Stimulated activated naive CD8-positive, alpha-beta T cell treated with anti-CD3 and anti-CD28 coated beads, Interleukin-15, amount 100 ng/mL, for 72 hours (primary cell): ENCODE results near the gene PSMC1.
A peak's percentile ranks its signal among the peaks of the same experiment; 100 is the strongest.

ENCODE experiments used
- ATAC-seq: fragments of 150-1000 bp; cut with Tn5 transposase; 2 replicates; pipeline ENCODE4 v1.10.0; 2021; ENCODE audit warnings: mild to moderate bottlenecking, moderate library complexity
- DNase-seq, 2 donors: peaks; one replicate each; pipeline ENCODE4 v3.0.0; 2021 to 2022
- H3K27ac Mint-ChIP-seq, 2 donors: one replicate each; pipeline ENCODE4 v1.8.0; 2022; ENCODE audit warnings: mild to moderate bottlenecking in 2 of 2, mixed read lengths in 2 of 2, moderate library complexity in 2 of 2
- H3K27me3 Mint-ChIP-seq: one replicate; pipeline ENCODE4 v1.8.0; 2022; ENCODE audit warnings: mixed read lengths
- H3K4me1 Mint-ChIP-seq: one replicate; pipeline ENCODE4 v1.8.0; 2022; ENCODE audit warnings: mild to moderate bottlenecking, mixed read lengths
- H3K4me3 Mint-ChIP-seq, 2 donors: one replicate each; pipeline ENCODE4 v1.8.0; 2022; ENCODE audit warnings: mild to moderate bottlenecking in 2 of 2, mixed read lengths in 2 of 2, moderate library complexity in 1 of 2
- H3K9me3 Mint-ChIP-seq, 2 donors: one replicate each; pipeline ENCODE4 v1.8.0; 2022; ENCODE audit warnings: mixed read lengths in 2 of 2

Gene PSMC1

GRCh38 chr14:90272523-90272922 is 16.2 kb downstream of the PSMC1 start:
- peaks cover 16% of the 10 kb centered on the region for H3K4me1 Mint-ChIP-seq
- DNase-seq = no peak
- H3K27me3 Mint-ChIP-seq = no peaks in the 10 kb centered on the region
- ATAC-seq = no peak
- H3K4me3 Mint-ChIP-seq = no peak overlapping the region
- H3K9me3 Mint-ChIP-seq = no peaks in the 10 kb centered on the region
- no peak overlapping the region for H3K27ac Mint-ChIP-seq

GRCh38 chr14:90273532-90273931 is 17.2 kb downstream of the PSMC1 start:
- Mint-ChIP-seq H3K4me3 (no peak overlapping the region), H3K27me3 (no peaks in the 10 kb centered on the region), H3K27ac (no peak overlapping the region), H3K9me3 (no peaks in the 10 kb centered on the region), H3K4me1 (peaks cover 16% of the 10 kb centered on the region)
- no peak for ATAC-seq
- DNase-seq = no peak

GRCh38 chr14:90274019-90274418 is 17.7 kb downstream of the PSMC1 start:
- H3K27ac Mint-ChIP-seq = peak overlapping the region; percentile 41 to 65
- no peaks in the 10 kb centered on the region for H3K9me3 Mint-ChIP-seq
- ATAC-seq (peak; percentile 56), DNase-seq (no peak)
- H3K4me1 Mint-ChIP-seq = peaks cover 16% of the 10 kb centered on the region
- no peaks in the 10 kb centered on the region for H3K27me3 Mint-ChIP-seq
- no peak overlapping the region for H3K4me3 Mint-ChIP-seq

GRCh38 chr14:90274808-90275457 is 18.6 kb downstream of the PSMC1 start:
- Mint-ChIP-seq H3K27ac (peak overlapping the region; percentile 72 to 79), H3K9me3 (no peaks in the 10 kb centered on the region), H3K27me3 (no peaks in the 10 kb centered on the region), H3K4me3 (no peak overlapping the region), H3K4me1 (peaks cover 16% of the 10 kb centered on the region)
- no peak for DNase-seq
- peak; percentile 54 for ATAC-seq

- no peak for DNase-seq
- no peaks in the 10 kb centered on the region for H3K9me3 Mint-ChIP-seq
- no peak overlapping the region for H3K4me3 Mint-ChIP-seq
- no peaks in the 10 kb centered on the region for H3K27me3 Mint-ChIP-seq
- peaks cover 16% of the 10 kb centered on the region for H3K4me1 Mint-ChIP-seq
- ATAC-seq = peak; percentile 10
- H3K27ac Mint-ChIP-seq = peak overlapping the region; percentile 72 to 88
Measured at GRCh38 chr14:90275458-90275814, 19.1 kb downstream of the PSMC1 start.

DNA sequence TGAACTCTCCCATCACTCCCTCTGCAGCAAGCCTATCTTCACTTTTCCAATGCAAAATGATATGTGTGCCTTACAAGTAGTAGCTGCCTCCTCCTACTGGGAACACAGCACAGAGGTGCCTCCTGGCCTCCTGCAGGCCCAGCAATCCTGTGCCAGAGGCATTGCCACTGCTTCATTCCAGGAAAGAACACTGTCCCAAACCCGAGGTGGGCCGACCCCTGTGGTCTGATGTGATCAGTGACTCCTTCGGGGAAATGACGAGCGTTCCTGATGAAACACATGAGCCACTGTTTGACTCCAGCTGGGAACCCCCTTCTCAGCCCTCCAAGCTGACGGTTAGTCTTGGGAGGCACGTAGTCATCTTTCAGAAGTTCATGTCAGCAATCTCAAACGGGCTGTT is 19.5 kb downstream of the PSMC1 start:
- ATAC-seq (no peak), DNase-seq (no peak)
- H3K4me3 Mint-ChIP-seq = no peak overlapping the region
- peaks cover 16% of the 10 kb centered on the region for H3K4me1 Mint-ChIP-seq
- H3K9me3 Mint-ChIP-seq = no peaks in the 10 kb centered on the region
- H3K27ac Mint-ChIP-seq = peak overlapping the region in 1 of 2 donors; percentile 88
- H3K27me3 Mint-ChIP-seq = no peaks in the 10 kb centered on the region

GRCh38 chr14:90276646-90277367 is 20.5 kb downstream of the PSMC1 start:
- no peaks in the 10 kb centered on the region for H3K9me3 Mint-ChIP-seq
- H3K27me3 Mint-ChIP-seq = no peaks in the 10 kb centered on the region
- no peak for DNase-seq
- no peak for ATAC-seq
- no peak overlapping the region for H3K4me3 Mint-ChIP-seq
- H3K27ac Mint-ChIP-seq = peak overlapping the region in 1 of 2 donors; percentile 58
- H3K4me1 Mint-ChIP-seq = peaks cover 16% of the 10 kb centered on the region

GRCh38 chr14:90277581-90278198 is 21.3 kb downstream of the PSMC1 start:
- no peak for ATAC-seq

DNA sequence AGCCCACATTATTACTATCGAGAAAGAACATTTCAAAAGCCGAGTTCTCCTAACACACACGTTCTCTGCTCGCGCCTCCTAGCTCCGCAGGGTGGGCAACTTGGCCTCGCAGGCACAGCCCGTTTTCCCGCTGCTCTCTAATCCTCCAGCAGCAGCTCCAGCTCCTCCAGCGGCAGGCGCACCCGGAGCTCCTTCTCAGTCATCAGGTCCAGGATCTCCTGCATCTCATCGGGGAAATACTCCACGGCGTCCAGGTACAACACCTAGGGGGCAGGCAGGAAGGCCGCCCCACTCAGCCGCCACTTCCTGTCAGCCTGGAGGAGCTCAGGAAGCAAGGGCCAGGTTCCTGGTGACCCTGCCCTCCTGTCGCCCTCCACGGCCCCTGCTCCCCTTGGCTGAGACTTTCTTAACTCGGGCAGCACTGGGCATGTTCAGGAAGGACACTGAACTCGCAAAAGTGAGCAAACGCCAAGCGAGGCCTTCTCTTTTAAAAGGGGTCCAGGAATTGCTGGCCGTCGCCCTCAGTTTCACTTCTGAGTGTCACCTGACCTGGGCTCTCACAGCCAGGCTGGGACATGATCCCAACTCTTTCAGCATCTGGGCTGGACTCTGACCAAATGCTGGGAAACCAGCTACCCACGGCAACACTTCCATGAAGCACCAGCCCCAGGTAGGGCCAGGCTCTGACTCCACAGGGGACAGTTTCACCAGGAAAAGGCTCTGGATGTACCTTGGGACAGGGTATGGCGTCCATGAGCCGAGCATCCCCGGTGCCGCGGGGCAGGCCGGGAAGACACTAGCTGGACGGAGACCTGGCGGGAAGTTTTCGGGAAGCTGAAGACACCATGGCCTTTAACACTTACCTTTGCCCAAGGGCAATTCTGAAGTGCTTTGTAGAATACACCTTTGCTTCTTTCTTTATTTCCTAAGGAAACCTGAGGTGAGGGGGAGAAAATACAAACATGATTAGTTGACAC is 22.1 kb downstream of the PSMC1 start:
- H3K4me1 Mint-ChIP-seq = peaks cover 16% of the 10 kb centered on the region
- H3K27me3 Mint-ChIP-seq = no peaks in the 10 kb centered on the region
- no peaks in the 10 kb centered on the region for H3K9me3 Mint-ChIP-seq
- H3K27ac Mint-ChIP-seq = no peak overlapping the region
- ATAC-seq (no peak), DNase-seq (no peak)
- no peak overlapping the region for H3K4me3 Mint-ChIP-seq

More at GRCh38 chr14:90277581-90278198, 21.3 kb downstream of the PSMC1 start:
- DNase-seq = no peak
- Mint-ChIP-seq H3K27ac (no peak overlapping the region), H3K4me3 (no peak overlapping the region), H3K27me3 (no peaks in the 10 kb centered on the region), H3K4me1 (peaks cover 16% of the 10 kb centered on the region), H3K9me3 (no peaks in the 10 kb centered on the region)

DNA sequence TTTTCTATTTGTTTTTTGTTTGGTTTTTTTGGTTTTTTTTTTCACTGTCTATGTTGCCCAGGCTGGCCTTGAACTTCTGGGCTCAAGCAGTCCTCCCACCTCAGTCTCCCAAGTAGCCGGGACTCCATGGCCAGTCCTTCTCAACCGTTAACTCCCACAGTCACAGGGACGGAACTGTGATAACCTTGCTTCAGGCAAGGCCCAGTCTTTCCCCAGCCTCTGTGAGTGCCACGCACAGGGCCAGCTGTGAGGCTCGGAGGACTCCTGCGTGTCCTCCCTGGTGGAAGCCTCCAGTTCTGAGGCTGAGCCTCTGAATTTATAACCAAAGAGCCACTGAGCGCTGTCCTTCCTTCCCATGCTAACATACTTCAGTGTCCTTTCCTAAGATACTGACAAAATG is 23.7 kb downstream of the PSMC1 start:
- H3K4me1 Mint-ChIP-seq = peaks cover 9% of the 10 kb centered on the region
- H3K4me3 Mint-ChIP-seq = no peak overlapping the region
- no peaks in the 10 kb centered on the region for H3K27me3 Mint-ChIP-seq
- H3K9me3 Mint-ChIP-seq = no peaks in the 10 kb centered on the region
- ATAC-seq (no peak), DNase-seq (no peak)
- H3K27ac Mint-ChIP-seq = peak overlapping the region; percentile 34 to 65

DNA sequence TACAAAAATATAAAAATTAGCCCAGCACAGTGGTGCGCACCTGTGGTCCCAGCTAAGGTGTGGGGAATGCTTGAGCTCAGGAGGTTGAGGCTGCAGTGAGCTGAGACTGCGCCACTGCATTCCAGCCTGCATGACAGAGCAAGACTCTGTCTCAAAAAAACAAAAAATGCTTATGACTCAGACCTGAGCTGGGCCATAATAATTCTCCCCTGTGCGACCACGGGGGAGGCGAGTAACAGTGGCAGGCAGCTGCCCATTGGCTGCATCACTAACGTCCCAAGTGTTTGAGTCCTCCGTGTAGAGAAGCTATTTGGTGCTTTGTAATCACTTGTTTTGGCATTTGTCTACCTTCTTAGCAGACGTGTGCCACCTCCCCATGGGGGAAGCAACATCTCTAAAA is 24.9 kb downstream of the PSMC1 start:
- Mint-ChIP-seq H3K27ac (no peak overlapping the region), H3K4me1 (no peaks in the 10 kb centered on the region), H3K9me3 (no peaks in the 10 kb centered on the region), H3K27me3 (no peaks in the 10 kb centered on the region), H3K4me3 (no peak overlapping the region)
- ATAC-seq (no peak), DNase-seq (no peak)

GRCh38 chr14:90281756-90282155 is 25.4 kb downstream of the PSMC1 start:
- Mint-ChIP-seq H3K27ac (no peak overlapping the region), H3K9me3 (no peaks in the 10 kb centered on the region), H3K4me3 (no peak overlapping the region), H3K27me3 (no peaks in the 10 kb centered on the region), H3K4me1 (no peaks in the 10 kb centered on the region)
- no peak for DNase-seq
- ATAC-seq = no peak

GRCh38 chr14:90287791-90288190 is 31.4 kb downstream of the PSMC1 start:
- H3K27me3 Mint-ChIP-seq = no peaks in the 10 kb centered on the region
- DNase-seq (no peak), ATAC-seq (no peak)
- no peaks in the 10 kb centered on the region for H3K9me3 Mint-ChIP-seq
- no peak overlapping the region for H3K27ac Mint-ChIP-seq
- H3K4me1 Mint-ChIP-seq = no peaks in the 10 kb centered on the region
- no peak overlapping the region for H3K4me3 Mint-ChIP-seq

DNA sequence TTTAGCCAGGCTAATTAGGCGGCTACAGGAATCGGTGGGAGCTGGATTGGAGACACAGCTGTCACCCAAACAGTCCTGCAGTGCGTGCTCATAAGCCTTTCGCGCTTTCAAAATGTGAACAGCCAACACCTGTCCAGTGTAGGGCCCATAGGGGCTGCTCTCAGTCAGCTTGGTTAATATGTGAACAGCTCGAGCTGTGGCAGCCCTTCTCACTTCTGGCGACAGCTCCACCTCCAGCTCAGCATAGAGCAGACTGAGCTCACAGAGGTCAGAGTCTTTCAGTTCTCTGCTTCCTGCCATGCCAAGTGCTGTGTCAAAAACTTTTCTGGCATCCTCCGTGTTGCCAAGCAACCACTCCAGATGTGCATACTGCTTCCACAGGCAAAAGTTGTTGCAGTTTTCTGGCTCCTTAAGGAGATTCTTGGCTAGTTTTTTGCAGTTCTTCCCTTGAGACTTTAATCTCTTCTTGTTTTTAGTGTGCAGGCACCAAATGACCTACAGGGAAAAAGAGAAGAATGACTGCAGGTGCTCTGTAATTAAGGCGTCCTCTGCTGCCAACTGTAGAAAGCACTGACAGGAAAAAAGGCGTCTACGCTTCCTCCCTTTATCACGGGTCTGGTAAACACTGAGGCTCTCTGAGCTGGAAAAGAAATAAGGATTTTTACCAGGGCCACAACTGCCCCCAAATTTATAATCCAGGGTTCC is 32.5 kb downstream of the PSMC1 start:
- H3K27ac Mint-ChIP-seq = no peak overlapping the region
- H3K27me3 Mint-ChIP-seq = no peaks in the 10 kb centered on the region
- H3K4me3 Mint-ChIP-seq = no peak overlapping the region
- no peaks in the 10 kb centered on the region for H3K4me1 Mint-ChIP-seq
- DNase-seq (no peak), ATAC-seq (no peak)
- H3K9me3 Mint-ChIP-seq = no peaks in the 10 kb centered on the region
